DMS 273 treated with DMSO at 0.1 percent for 48 hours (cell line): Measurements from ENCODE around the gene BAIAP2L2.
"Not testable (repeated sequence)": the region's sequence is repeated elsewhere in the genome, so short reads cannot be mapped to it uniquely, and the experiment has no call there.

ENCODE experiments used
- DNase-seq: peaks from one replicate; lab custom pipeline; 2025; lab: John Stamatoyannopoulos, UW

The BAIAP2L2 gene

DNA sequence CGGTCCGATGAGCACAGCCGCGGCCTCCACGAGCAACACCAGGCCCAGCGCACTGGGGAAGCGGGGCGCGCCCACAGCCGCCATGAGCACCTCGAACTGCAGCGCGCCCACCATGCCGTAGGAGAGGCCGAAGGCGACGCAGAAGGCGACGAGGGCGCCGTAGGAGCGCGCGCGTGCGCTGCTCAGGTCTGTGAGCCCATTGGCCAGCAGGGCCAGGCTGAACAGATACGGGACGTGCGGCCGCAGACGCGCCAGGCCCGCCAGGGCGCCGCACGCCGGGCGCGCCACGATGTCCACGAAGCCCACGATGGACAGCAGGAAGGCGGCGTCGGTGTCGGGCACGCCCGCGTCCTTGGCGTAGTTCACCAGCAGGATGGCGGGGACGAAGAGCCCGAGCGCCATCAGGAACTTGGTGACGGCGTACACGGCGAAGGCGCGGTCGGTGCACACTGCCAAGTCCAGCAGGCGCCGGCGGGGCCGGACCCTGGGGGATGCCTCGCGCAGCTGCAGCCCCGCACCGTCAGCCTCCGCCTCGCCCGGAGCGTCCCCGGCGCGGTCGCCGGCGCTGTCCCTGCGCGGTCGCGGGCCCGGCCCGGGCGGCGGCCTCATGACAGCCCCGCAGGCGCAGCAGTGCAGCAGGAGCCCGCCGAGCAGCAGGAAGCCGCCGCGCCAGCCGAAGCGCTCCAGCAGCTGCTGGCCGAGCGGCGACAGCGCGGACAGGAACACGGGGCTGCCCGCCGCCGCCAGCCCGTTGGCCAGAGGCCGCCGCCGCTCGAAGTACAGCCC lies 29.4 kb downstream of the BAIAP2L2 start:
- DNase-seq = no peak

DNA sequence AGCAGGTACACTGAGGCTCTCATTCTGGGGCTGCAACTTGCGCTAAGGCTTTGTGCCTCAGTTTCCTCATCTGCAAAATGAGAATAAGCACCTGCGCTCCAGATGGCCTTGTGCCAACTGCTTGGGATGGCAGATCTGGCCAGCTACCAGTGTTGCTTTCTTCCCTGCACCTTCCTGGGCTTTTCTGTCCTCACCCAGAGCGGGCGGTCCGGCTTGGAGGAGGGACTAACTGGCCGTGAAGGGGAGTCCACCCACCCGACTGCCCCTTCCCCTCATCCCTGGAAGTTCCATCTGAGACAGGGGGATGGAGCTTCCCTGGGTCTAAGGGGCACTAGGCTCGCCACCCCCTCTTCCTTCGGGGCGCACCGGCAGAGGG lies 30.0 kb downstream of the BAIAP2L2 start:
- no peak for DNase-seq

DNA sequence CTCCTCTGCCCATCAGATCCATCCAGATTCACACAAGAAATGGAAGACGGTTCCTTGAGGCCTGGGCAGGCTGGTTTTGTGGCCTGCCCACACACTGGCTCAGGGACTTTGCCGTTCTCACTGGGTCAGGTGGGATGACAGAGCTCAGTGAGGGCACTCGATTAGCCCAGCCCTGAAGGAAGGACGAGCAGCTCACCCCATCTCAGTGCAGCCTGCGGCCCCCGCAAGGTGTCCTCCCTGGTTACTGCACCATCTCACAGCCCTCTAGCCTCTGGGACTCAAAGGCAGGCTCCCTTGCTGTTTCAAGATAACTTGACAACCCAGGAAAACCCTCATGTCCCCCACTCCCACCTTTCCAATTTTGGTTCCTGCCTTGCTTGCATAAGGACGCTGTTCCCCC lies 30.7 kb downstream of the BAIAP2L2 start:
- DNase-seq = no peak

DNA sequence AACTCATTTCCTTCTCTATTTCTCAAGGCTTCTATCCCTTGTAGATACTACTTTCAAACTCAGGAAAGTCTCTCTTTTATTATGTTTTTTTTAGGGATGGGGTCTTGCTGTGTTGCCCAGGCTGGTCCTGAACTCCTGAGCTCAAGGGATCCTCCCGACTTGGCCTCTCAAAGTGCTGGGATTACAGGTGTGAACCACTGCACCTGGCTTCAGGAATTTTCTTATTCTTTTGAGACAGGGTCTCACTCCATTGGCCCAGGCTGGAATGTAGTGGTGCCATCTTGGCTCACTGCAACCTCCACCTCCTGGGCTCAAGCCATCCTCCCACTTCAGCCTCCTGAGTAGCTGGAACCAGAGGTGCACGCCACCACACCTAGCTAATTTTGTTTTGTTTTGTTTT lies 31.3 kb downstream of the BAIAP2L2 start:
- not testable (repeated sequence) for DNase-seq

DNA sequence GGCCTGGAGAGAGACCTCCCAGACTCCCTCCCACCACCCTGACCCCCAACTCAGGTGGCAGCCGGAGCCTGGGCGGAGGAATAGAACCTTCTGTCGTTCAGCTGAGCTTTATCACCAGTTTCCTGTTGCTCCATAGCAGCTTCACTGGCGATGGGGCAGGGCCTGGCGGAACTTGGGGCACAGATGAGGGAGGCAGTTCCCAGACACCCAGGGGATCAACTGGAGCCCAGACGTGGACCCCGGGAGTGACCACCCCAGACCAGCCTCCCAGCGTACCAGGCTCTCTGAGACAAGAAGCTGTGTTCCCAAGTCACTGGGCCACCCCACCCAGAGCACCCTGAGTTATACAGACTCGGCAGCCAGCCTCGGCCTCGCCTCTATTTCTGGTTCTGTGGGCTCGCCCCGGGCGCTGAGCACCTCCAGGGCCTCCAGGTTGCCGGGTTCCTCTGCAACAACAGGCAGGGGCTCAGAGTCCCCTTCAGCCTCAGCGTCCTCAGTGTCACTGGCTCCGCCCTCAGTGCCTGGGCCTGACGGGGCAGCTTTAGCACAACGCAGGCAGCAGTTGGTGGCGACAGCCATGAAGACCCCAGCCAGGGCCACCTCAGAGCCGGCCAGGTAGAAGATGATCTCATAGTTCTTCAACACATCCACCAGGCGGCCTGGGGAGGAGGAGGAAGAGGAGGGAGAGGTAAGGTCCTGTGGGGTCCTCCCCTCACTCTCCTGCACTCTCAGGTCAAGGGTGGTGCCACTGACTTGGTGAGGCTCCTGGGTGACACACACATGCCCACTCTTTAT lies 32.2 kb downstream of the BAIAP2L2 start:
- DNase-seq = no peak

DNA sequence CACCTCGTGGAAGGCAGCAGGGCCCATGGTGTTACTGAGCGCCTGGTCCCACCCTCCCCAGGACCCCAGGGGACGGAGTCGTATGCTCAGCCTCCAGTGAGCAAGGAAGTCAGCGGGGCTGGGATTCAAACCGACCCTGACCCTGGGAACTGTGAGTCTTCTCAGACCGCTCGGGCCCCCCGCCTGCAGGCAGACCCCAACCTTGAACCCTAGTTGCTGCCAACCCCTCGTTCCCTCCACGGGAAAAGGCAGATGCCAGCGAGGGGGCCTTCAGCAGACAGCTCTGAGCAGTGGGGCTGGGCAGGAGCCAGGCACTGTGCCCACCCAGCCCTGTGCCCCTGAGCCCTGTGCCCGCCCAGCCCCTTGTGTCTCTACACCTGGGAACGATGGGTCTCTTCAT lies 32.9 kb downstream of the BAIAP2L2 start:
- no peak for DNase-seq

DNA sequence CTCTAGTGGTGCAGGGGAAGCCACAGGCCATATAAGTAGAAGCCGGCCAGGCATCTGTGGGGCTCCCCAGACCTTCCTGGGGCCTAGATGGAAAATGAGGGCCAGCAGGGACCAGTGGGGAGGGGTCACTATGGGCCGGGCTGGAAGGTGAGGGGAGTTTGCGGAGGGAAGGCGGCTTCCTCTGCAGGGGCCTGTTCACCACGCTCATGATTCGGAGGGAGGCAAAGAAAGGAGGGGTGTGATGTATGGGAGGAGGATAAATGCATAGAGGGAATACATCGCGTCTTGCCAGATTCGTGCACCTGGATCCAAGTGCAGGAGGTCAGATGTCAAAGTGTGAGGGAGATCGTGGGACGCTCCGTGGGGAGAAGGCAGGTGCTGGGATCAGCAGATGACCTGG lies 33.4 kb downstream of the BAIAP2L2 start:
- no peak for DNase-seq

DNA sequence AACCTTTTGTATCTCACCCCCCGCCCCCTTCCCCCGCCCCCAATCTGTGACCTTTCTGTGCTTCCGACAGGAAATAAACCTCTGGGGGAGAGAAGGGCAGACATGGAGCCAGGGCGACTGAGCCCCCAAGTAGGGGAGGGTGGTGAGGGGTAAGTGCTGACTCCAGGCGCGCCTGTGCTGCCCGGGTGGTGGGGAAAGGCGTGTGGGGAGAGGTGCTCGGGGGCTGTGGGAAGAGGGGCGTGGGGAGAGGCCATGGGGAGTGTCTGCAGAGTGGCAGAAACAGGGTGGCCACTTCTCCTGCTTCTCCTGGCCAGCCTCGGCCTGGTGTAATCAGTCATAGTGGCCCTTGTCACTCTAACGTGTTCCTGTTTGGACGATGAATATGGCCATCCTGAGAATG lies 34.5 kb downstream of the BAIAP2L2 start:
- no peak for DNase-seq

DNA sequence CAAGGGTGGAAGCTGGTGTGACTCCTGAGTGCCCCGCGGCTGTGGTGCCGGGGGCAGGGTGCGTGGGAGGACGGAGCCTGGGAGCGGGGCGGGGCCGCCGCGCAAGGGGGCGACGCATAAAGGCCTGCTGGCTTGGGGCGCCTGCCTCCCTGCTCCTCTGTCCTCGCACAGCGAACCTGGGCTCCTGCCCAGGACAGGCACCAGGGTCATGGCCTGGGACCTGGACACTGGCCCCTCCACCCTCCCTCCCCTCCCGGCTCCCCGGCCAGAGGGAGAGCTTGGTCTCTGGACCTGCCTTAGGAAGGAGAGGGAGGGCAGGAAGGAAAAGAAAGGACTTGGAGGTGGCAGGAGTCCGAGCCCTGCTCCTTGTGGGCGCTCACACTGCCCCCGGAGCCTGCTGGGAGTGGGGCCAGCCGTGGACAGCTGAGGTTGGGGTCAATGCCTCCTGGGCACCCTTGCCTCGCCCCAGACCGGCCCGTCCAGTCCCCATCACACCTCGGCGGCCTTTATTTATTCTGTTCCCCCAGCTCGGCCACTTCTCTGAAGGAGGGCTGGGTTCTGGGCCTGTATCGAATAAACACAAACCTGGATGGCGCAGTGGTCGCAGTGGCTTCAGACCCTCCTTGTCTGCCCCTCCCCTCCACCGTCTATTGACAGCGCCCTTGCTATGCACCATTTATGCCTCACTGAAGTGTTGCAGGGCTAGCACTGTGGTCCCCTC lies 35.2 kb downstream of the BAIAP2L2 start:
- DNase-seq = no peak

DNA sequence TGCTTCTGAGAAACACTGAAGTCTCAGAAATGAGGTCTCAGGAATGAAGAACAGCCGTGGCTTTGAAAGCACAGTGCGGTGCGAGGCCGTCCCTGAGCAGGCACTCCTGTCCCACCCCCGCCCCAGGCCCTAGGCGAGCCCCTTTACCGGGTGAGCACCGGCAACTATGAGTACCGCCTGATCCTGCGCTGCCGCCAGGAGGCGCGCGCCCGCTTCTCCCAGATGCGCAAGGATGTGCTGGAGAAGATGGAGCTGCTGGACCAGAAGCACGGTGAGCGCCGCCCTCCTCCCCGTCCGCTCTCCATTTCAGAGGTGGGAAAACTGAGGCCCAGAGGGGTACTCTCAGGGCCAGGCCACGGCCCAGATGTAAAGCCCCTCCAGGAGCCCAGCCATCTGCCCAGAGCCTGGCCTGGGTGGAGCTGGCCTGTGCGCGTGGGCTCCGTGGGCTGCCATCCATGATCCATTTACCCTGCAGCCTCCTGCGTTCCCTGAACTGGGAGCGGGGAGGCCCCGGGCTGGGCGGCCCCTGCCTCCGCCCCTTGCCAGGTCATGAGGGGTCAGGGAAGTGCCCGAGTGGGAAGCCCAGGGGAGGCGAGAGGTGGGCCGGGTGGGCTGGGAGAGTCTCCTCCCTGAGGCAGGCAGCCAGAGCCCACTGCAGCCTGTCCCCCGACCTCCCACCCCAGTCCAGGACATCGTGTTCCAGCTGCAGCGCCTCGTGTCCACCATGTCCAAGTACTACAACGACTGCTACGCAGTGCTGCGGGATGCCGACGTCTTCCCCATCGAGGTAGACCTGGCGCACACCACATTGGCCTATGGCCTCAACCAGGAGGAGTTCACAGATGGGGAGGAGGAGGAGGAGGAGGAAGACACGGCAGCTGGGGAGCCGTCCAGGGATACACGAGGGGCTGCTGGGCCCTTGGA lies 36.0 kb downstream of the BAIAP2L2 start:
- DNase-seq = no peak

DNA sequence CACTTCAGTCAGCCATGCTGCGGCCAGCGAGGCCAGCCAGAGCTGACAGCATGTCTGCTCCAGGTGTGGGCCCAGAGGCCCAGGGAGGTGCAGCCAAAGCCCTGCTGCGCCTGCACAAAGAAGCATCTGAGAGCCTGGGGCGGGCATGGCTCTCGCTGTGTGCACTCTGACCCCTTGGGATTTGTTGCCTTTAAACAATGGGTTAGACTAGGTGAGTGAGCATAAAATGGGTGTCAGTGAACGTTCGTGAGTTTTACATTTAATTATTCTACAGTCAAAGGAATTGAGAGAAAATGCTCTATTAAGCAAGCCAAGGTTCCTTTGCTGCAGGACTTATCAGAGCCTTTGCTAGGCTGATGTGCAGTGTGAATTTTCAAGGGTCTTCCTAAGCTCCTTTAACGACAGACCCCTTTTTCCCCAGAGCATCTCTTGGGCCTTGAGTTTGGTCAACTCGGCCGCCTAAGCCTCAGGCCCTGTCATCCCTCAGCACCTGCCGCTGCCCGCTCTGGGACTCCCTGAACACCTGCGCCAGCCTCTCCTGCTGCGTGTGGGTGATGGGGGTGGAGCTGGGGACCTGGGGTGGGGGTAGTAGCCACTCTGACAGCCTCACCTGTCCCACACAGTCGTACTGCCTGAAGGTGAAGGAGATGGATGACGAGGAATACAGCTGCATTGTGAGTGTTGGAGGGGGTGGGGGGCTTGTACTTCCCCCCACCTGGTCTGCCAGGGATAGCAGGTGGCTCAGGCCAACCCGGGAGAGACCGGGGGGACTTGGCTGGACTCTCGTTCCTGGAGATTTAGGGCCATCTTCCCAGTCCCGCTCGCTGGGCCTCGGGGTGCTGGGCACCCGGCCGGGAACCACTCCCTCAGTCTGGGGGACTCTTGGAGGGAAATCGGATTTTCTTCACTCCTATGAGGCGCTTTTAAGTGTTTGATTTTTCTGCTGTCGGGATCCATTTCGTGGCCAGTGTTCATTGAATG lies 37.0 kb downstream of the BAIAP2L2 start:
- DNase-seq = no peak

DNA sequence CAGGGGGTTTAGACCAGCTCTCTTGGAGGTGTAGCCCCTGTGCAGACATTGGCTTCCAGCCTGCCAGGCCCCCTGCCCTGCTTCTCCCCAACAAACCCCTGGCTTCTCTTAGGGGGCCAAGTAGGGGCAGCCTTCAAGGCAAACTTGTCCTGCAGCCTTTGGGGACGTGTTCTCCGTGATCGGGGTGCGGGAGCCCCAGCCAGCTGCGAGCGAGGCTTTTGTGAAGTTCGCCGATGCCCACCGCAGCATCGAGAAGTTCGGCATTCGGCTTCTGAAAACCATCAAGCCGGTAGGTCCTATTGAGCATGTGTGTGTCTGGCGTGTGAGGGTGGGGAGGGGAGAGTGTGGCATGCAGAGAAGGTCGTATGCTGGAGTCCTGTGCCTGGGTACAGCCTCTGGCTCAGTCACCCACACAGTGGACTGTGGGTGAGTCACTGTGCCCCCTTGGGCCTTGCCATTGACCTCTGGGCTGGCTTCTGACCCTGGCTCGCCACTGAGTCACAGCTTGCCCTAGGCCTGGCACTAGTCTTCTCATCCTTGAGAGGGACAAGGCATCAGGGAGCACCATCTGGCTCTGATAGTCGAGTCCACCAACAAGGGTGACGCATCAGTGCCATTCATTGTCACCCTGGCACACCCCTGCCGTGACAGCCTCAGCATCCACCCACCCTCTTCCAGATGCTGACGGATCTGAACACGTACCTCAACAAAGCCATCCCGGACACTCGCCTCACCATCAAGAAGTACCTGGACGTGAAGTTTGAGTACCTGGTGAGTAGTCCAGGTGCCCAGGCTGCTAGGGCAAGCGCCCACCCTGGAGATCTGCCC lies 37.9 kb downstream of the BAIAP2L2 start:
- DNase-seq = no peak

DNA sequence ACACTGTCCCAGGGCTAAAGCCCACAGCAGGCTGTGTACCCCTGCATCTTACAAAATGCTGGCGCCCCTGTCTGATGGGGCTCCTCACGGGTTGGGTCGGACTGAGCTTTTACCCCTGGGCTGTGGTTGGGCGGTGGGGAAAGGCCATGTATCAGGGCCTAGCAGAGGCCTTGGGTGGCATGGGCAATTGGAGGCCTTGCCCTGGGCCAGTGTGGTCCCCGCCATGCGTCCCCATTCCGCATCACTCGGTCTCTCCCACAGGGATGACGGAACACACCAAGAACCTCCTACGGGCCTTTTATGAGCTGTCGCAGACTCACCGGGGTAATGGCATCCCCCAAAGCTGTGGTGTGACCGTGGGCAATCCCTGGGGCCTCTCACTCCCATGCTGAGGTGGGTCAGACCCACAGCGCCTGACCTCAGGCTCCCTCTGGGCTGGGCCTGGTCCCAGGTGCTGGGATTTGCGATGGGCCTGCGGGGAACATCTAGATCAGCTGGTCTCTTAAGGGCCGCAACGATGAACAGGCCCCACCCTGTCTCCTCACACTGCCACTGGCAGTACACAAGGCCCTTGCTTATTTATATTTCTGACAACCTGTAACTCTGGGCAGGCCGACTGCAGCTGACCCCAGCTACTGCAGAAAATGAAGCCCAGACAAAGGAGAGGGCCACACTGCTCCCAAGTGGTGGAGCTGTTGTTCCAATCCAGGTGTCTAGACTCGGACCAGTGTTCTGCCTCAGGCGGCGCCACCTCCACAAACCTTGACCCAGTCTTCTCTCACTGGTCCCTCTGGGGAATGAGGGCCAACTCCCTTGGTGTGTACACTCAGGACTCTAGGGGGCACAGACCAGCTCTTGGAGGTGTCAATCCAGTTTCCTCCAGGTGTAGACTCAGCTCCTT lies 38.8 kb downstream of the BAIAP2L2 start:
- no peak for DNase-seq

DNA sequence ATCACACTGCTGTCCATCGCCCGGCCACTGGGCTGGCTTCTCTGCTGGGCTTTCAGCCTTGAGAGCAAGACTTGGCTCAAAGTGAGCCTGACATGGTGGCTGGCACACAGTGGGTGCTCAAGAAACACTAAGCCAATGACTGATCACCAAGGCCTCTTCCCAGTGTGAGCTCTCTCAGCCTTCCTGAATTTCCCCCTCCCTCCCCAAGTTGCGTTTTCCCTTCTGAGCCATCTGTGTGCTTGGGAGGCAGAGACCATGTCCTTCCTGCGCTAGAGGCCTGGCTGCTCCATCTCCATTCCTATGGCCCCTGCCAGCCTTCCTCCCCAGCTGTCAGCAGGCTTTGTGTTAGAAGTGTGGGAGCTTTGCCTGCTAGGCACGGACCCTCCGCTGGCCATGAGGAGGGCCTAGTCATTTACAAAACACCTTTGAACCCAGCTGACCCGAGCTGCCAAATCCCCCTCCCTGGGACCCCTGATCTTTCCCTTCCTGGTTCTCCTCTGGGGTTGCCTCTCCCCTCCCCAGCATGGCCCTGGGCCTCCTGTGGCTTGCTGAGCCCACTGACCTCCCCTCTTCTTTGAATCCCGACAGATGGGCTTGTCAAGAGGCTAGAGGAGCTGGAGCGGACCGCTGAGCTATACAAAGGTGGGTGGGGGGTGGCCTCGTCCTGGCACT lies 40.1 kb downstream of the BAIAP2L2 start:
- DNase-seq = no peak

DNA sequence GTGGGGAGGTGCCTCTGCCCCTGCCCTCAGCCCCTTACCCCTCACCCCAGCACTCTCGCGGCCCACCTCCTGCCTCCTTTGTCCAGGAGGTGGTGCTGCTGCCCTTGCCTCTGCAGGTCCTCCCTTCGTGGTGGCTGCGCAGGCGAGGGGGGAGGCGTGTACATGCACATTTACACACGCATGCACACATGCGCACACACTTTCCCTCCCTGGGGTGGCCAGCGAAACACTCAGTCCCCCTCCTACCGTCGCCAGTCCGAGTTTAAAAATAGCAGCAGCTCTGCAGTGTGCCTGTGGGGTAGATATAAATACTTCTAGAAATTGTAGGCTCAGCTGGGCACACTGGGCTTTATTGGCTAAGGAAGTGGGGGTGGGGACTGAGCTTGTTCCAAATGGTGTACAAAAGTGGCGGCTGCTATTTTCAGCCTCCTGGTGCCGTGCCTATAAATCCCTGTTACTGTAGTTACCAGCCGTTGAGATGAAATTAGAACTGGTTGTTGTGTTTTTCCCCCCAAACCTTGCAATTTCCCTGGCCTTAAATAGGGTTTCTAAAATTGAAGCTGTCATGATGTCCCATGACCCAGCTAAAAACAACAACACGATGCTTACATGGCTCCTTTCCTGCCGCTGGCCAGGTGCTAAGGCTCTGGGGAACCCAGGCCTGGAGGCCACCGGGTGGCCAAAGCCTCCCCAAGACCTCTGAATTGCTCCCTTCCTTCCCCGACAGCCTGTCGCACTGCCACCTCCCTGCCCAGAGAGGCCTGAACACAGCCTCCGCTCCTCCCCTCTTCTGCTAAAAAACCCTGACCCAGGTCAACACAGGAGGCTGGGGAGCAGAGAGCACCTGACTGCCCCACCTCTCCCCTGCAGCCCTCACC lies 40.9 kb downstream of the BAIAP2L2 start:
- peak; percentile 23 for DNase-seq

DNA sequence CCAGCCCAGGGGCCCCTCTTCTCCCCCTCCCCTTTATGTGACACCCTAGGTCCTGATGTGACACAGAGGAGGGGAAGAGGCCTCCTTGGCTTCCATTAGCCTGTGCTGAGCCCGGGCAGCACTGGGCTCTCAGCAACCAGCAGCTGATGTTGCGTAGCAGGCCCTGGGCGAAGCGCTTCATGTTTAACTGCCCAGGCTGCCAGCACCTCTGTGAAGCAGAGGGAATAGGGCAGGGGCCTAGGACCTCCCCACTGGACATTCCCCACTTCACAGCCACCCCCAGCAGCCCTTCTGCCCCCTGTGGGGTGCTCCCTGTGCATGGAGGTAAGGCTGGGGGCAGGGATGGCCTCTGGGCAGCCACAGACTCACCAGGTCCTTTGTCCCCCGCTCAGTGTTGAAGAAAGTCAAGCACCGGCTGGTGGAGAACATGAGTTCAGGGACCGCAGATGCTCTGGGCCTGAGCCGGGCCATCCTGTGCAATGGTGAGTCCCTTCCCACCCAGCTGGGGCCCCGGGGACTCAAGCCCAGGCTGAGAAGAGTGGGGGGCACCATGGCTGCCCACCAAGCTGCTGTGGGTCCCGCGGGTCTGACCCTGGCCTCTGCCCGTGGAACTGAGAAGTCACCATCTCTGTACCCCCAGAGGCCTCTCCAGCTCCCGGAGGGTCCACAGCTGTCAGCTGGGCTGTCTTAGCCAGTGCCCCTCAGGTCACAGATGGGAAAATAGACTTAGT lies 41.7 kb downstream of the BAIAP2L2 start:
- DNase-seq = no peak
